Posterior vena cava (tissue), 2 donors: ENCODE data around the gene SRMS. TPM values are rescaled to one million over a fixed set of nuclear protein-coding genes. Genes with fewer than 3 reads are reported as not detected.
"Not testable (repeated sequence)": the region's sequence is repeated elsewhere in the genome, so short reads cannot be mapped to it uniquely, and the experiment has no call there.

Source experiments
- DNase-seq: peaks from one replicate; pipeline ENCODE4 v3.0.0-alpha.2; 2020; ENCODE audit warnings: low spot score
- intact Hi-C, 2 donors: fragments of 100-400 bp; cut with DNase I; formaldehyde crosslinking; loops; one replicate each; pipeline versions ENCODE4 v1.14.1 to v1.14.2; 2022 to 2023
- total RNA-seq, 2 donors: library from RNA; stranded (reverse); fragmentation: NEBNext Ultra II Directional; extraction: Animal tissue kit (Norgen Biotek cat#: 25700); gene quantifications; one replicate each; pipeline ENCODE4 v1.2.1, GENCODE V29; 2021
- donor health status: DM: yes; HTN: yes; CAD: no.
- donor health status: DM: yes; HTN: yes; CAD: no.

Gene SRMS
- total RNA-seq, 2 donors from 2014 or later: not detected

DNA sequence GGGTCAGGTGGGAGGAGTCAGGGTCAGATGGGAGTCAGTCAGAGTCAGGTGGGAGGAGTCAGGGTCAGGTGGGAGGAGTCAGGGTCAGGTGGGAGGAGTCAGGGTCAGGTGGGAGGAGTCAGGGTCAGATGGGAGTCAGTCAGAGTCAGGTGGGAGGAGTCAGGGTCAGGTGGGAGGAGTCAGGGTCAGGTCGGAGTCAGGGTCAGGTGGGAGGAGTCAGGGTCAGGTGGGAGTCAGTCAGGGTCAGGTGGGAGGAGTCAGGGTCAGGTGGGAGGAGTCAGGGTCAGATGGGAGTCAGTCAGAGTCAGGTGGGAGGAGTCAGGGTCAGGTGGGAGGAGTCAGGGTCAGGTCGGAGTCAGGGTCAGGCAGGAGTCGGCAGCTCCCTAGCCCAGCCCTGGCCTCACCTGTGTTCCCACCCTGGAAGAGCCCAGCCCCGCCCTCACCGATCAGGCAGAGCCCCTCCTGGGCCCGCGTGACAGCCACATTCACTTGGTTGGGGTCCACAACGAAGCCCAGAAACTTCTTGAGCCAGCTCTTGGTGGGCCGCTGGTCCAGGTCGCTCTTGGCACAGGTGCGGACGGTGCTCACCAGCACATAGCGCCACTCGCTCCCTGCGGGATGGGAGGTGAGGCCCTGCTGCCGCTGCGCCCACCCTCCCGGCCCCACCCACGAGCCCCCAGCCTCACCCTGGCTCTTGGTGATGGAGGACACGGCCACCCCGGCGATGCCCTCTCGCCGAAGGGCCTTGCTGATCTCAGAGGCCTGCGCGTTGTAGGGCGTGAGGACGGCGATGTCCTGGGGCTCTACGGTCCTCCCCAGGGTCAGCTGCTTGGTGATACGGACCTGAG lies 12.2 kb upstream of the SRMS start:
- intact Hi-C loops, DNase-seq: not testable (repeated sequence)

DNA sequence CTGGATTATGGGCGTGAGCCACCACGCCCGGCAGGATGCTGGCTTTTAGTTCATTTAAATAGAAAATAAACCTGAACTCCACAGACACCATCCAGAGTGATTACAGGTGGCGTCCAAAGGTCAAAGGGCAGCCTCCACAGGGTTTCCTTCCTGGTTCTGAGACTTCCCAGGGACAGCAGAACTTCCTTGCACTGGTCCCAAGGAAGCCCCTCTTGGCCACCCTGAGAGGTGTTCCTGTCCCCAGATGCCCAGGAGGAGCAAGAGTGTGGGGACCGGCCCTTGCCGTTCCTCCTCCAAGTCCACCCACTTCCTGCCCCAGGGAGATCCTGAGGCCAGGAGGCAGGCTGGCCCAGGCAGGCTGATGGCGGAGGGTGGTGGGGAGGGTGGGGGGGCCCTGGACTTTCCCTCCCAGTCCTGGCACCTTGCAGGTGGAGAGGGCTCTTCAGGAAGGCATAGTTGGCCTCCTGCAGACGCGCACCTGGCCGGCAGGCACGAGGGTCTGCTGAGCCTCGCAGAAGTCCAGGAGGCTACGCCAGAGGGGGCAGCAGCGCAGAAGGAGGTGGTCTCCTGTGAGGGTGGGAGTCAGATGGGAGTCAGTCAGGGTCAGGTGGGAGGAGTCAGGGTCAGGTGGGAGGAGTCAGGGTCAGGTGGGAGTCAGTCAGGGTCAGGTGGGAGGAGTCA lies 11.4 kb upstream of the SRMS start:
- intact Hi-C loops: loop anchor here in 1 of 2 donors (1.0 kb wide), 1 partner anchor 31 kb away; no protein-coding TSS in a partner anchor

DNA sequence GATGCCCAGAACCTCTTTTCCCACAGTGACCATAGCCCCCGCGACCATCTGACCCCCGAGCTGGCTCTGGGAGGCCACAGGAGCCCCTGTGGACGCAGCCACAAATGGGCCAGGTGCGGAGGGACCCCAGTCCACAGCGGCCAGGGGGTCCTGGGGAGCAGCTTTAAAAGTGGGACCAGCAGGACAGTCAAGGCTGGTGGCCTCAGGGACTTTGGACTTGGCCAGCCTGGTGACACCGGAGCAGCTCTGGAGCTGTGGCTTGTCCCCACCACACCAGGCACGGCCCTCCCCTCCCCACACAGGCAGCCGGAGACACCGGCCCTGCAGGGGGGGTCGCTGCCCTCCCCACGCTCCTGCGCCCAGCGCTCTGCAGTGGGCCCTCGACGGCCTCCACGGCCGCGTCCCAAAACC lies 9.9 kb upstream of the SRMS start:
- intact Hi-C loops: no loop called here
- DNase-seq: no peak

More for the DNA sequence above, 11.4 kb upstream of the SRMS start:
- DNase-seq: no peak

DNA sequence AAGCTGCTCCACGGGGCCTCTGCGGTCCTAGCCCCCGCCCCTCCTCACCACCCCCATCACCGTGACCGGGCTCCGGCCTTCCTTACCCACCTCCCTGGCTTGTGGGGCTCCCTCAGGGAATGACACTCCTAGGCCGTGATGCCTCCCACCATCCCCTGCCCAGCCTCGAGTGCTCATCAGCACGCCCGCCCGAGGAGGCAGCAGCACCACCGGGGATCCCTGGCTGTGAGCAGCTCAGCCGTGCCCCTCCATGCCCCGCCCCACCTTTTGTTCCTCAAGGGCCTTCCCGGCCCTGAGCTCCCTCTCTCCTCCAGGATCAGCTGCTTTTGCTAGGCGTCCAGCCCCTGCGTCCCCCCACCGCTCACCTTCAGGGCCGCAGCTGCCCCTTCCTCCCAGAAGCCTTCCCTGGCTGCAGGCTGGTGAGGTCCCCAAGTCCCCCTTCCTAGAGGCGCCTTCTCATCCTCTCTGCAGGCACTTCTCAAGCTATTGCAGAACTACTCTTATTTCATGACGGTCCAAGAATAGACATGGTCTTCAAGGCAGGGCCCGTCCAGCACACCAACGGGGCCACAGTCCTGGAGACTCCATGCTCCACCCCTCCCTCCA lies 9.4 kb upstream of the SRMS start:
- intact Hi-C loops: no loop called here

DNA sequence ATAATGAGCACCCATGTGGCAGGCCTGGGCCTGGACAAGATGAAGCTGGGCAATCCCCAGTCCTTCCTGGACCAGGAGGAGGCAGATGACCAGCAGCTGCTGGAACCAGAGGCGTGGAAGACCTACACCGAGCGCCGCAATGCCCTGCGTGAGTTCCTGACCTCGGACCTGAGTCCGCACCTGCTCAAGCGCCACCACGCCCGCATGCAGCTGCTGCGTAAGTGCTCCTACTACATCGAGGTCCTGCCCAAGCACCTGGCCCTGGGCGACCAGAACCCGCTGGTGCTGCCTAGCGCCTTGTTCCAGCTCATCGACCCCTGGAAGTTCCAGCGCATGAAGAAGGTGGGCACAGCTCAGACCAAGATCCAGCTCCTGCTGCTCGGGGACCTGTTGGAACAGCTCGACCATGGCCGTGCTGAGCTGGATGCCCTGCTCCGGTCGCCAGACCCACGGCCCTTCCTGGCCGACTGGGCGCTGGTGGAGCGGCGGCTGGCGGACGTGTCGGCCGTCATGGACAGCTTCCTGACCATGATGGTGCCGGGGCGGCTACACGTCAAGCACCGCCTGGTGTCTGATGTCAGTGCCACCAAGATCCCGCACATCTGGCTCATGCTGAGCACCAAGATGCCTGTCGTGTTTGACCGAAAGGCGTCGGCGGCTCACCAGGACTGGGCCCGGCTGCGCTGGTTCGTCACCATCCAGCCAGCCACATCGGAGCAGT lies 8.3 kb upstream of the SRMS start:
- intact Hi-C loops: no loop called here
- DNase-seq: no peak

More for the DNA sequence above, 9.4 kb upstream of the SRMS start:
- DNase-seq: no peak

DNA sequence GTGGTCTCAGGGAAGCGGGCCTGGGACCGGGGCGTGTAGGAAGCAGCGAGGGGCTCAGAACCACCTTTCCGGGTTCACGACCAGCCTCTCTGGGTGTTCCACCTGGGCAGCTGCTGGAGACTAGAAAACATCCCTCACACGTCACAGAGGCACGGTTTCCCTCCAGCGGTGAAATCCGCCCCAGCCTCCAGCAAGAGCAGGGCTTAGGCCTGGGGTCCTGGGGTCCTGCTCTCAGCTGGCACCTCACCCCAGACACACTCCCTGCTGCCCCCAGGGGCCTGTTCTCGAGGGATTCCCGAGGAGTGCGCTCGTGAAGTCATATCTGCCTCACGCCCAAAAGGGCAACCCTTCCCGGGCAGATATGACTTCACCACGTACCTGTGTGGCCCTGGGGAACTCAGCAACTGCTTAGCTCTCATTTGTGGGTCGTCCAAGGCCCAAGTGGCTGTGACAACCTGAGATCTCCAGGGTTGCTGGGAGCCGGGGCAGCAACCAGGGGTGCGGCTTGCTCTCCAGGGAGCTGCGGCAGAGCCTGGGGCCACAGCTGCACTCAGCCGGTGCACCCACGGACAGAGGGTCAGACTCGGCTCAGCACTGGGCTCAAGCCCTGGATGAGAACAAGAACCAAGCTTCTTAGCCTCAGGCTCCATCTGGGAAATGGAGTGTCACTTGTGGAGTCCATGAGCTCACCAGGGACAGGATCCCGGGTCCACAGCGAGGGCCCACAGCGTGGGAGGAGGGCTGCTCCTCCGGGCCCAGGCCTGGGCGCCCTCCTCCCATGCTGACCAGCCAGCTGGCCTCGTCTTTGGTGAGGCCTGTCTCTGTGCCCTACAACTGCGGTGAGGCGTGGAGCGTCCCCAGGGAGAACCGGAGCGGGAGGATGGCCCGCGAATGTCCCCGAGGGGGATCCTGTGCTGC lies 7.1 kb upstream of the SRMS start:
- intact Hi-C loops: no loop called here
- DNase-seq: no peak

DNA sequence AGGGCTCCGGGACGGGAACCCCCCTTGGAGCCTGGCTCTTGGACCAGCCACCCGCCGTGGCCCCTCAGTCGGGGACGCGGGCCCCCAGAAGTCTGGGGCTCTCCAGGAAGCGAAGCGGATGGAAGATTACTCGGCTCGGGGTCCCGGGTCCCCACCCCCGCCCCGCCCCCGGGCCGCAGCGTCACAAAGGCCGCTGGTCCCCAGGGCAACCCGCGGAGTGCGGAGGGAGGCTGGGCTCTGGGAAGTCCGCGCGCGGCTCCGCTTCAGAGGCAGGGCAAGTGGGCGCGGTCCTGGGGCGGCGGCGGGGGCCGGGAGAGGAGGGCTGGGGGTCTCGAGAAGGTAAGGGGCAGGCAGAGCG lies 6.4 kb upstream of the SRMS start, which contains the start of gene FNDC11:
Gene FNDC11 (plus strand): TSS at position 227 of the 358 bp plus-strand sequence. CDS start 1,505 bp downstream, outside the sequence.
- DNase-seq: no peak
- intact Hi-C loops: no loop called here

DNA sequence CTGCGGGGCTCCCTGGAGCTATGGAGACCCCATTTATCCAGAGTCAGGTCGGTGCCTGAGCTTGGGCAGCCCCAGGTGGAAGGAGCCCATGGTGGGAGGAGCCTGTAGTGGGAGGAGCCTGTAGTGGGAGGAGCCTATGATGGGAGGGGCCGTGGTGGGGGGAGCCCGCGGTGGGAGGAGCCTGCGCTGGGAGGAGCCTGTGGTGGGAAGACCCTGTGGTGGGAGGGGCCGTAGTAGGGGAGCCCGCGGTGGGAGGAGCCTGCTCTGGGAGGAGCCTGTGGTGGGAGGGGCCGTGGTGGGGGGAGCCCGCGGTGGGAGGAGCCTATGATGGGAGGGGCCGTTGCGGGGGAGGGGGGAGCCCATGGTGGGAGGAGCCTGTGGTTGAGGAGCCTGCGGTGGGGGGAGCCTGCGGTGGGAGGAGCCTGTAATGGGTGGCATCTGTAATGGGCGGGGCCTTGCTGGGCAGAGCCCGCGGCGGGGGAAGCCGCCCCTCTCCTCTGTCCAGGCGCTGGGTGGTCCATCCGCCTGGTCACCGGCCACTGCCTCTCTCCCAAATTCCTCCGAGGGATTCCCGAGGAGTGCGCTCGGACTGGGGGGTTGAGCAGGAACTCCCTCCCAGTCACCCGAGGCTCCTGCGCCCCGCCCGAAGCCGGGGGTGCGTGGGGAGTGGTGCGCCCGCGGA lies 5.8 kb upstream of the SRMS start:
- DNase-seq: peak; percentile 96

DNA sequence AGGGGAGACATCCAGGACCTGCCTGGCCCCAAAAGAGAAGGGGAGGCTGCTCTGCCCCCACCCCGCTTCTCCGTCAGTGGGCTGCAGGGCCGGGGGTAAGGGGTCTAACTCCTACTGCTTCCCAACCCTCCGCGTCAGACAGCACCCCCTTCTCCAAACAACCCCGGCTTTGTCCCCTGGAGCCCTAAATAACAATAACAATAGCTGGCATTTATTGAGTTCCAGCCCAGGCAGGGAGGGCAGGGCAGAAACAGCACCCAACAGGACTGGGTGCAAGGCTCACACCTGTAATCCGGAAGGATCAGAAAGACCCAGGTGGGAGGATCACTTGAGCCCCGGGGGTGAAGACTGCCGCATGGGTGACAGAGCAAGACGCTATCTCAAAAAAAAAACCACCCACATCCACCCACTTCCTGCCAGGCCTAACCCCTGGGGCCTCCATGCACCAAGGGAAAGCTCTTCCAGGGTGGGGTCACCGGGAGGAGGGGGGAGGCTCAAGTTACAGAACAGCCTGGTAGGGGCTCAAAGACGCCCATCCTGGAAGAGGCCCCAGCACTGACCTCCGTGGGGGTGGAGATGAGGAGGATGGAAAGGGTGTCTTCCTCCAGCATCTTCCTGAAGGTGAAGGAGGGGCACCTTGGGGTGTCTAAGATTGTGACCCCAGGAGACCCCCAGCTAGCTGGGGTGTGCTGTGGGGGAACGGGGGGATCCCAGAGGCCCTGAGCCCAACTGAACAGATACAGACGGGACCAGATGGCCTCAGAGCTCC lies 5.1 kb upstream of the SRMS start:
- intact Hi-C loops: no loop called here

More for the DNA sequence above, 5.8 kb upstream of the SRMS start:
- intact Hi-C loops: no loop called here

DNA sequence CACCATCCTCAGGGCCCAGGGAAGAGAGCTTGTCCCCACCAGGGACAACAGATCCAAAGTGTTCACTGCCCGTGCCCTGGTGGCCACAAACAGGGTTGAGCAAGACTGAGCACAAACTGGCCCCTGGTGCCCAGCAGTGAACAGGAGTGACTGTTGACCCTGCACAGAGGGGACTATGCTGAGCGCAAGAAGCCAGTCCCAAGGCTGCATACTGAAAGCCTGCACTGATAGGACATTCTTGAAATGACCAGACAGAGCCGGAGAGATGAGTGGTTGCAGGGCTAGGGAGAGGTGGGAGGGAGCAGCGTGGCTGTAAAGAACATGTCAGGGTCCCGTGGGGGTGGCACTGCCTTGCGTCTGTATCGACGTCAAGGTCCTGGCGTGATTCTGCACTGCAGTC lies 3.5 kb upstream of the SRMS start:
- DNase-seq: no peak
- intact Hi-C loops: no loop called here

More for the DNA sequence above, 5.1 kb upstream of the SRMS start:
- DNase-seq: no peak

DNA sequence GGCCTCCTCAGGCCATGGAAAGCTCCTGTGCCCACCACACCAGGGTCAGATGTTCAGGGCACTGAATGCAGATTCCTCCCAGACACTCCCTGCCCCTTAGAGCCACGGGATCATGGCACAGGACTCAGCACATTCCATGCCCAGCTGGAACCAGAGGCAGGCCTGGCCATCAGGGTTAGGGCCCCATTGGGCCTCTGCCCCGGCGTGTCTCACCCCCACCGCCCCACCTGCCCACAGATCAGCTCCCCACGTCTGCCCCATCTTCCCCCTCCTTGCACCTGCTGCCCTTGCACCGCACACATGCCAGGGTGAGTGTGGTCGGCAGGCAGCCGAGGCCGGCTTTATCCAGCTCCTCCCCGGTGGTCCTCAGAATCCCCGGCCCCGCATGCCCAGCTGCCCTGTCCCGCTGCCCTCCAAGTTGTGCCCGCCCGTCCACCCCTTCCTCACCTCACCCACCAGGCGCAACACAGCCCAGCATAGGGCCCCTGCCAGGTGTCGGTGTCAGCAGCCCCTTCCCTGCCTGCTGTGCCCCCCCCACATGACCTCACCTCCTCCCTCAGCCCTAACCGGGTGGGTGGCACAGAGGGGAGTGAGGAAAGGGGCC lies 2.2 kb upstream of the SRMS start:
- no peak for DNase-seq
- intact Hi-C loops: no loop called here

DNA sequence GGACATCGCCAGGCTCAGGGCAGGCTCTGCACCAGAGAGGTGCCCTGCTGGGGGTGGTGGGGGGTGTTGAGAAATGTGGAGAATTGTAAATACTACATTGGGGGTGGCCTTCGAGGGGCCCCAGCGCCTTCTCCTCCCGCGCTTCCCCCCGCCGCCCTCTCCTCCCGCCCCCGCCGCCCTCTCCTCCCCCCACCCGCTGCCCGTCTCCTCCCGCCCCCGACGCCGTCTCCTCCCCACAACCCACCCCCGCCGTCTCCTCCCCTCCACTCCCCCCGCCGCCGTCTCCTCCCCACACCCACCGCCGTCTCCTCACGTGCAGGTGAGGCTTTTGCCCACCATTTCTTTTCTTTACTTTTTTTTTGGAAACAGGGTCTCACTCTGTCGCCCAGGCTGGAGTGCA lies 1.5 kb upstream of the SRMS start:
- no peak for DNase-seq
- intact Hi-C loops: no loop called here

DNA sequence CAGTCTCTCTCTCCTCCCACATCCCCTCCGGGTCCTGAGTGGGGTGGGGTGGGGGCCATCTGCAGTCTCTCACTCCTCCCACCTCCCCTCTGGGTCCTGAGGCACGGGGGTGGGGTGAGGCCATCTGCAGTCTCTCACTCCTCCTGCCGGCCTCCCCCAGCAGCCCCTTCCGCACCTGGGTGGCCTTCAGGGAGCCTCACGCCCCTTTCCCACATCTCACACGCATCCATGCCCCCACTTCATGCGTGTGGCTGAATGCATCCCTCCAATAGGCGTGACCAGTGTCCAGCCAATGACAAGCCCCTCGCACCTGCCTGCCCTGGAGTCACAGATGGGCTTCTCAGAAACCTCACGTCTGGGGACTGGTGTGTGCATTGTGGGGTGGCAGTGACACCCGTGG lies 993 bp upstream of the SRMS start:
- intact Hi-C loops: no loop called here
- DNase-seq: no peak

DNA sequence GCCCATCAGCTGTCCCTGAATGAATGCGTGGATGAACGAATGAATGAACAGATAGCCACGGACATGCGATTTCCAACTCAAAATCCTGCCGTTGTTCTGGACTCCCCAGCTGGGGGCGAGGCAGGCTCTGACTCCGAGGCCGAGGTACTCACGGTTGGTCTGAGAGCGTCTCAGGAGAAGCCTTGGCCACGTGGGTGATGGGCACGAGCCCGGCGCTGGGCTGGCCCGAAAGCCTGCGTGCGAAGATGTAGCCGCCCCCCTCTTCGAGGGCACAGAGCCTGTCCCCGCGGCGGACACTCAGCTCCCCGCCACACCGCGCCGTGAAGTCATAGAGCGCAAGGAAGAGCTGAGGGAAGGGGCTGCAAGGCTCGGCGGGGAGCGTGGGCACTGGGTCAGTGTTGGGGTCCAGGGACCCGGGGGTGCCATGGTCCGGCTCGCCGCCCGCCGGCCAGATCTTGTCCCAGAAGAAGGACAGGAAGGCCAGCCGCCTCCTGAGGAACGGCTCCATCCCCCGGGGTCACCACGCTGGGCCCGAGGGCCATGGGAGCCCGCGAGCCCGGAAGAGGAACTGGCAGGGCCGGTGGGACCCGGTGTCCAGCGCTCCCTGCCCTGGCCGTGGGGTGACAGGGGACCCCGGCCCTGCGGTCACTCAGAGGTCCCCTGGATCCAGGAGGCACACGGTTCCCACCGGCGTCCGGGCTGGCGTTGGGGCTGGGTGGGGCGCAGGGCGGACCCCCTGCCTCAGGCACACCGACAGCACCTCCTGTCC lies 409 bp downstream of the SRMS start:
- no peak for DNase-seq
- intact Hi-C loops: no loop called here

DNA sequence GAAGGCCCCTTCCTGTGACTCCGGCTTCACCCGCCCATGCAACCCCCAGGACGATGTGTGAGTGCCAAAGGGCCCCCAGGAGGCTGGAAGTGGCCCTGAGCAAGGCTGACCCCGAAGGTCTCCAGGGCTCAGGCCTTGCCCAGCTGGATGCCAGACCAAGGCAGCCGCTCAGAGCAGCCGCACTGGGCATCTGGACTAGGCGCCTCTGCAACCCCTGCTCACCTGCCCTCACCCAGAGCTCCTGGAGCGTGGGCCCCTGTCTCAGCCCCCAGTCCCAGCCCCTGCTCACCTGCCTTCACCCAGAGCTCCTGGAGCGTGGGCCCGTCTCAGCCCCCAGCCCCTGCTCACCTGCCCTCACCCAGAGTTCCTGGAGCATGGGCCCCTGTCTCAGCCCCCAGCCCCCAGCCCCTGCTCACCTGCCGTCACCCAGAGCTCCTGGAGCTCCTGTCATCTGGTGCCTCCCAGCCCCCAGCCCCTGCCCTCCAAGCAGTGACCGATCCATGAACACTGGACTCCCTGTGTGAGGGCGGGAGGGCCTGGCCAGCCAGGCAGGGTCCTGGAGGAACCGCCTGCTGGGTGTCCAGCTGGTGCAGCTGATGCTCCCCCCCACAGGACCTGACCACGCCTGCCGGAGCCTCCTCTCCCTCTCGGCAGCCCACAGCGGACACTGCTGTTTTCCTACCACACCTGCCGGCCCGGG lies 1.1 kb downstream of the SRMS start:
- no peak for DNase-seq
- intact Hi-C loops: no loop called here

DNA sequence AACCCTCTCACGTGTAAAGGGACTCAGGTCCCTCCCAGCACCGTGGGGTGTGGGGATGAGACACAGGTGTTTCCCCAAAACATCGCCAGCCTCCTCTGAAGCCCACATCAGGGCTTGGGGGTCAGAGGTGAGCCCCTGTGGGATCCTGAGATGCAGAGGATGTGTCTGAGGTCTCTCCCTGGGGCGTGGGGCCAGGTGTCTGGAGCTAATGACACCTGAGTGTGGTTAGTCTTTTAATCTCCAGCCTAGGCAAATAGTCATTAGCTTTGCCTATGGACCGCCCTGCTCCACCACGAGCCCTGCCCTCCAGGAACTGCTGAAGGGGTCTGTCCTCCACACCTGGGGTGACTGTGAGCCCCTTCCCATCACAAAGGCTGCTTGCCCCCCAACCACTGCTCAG lies 1.7 kb downstream of the SRMS start:
- DNase-seq: no peak
- intact Hi-C loops: no loop called here
